UCSD-AML1 (cell line): ENCODE data around the gene DMKN.

Experiments
- DNase-seq: peaks from one replicate; lab custom pipeline; 2025; ENCODE audit not compliant: unreplicated experiment; lab: John Stamatoyannopoulos, UW

DMKN gene

GRCh38 chr19:35549879-35550523 is 36.6 kb upstream of the DMKN start:
- DNase-seq: no peak

- peak; percentile 34 for DNase-seq
Measured at GRCh38 chr19:35549174-35549788, 35.8 kb upstream of the DMKN start.

GRCh38 chr19:35546532-35546931 is 33.1 kb upstream of the DMKN start:
- no peak for DNase-seq

GRCh38 chr19:35545855-35546381 is 32.5 kb upstream of the DMKN start:
- peak; percentile 51 for DNase-seq

GRCh38 chr19:35545001-35545854 is 31.8 kb upstream of the DMKN start, which contains the start of gene TMEM147:
Gene TMEM147, plus strand, starts transcription at chr19:35545626. Its CDS starts 114 bp downstream, at chr19:35545740.
- DNase-seq: peak; percentile 92

GRCh38 chr19:35544110-35544802 is 30.8 kb upstream of the DMKN start:
- DNase-seq: no peak

- no peak for DNase-seq
Measured at GRCh38 chr19:35543280-35544109, 30.0 kb upstream of the DMKN start.

GRCh38 chr19:35542209-35542608 is 28.8 kb upstream of the DMKN start:
- no peak for DNase-seq

- DNase-seq: no peak
Measured at GRCh38 chr19:35540356-35540927, 27.0 kb upstream of the DMKN start.

GRCh38 chr19:35539850-35540249 is 26.4 kb upstream of the DMKN start:
- DNase-seq: no peak

GRCh38 chr19:35539314-35539713 is 25.9 kb upstream of the DMKN start:
- DNase-seq: no peak

- DNase-seq: no peak
Measured at GRCh38 chr19:35534803-35535480, 21.5 kb upstream of the DMKN start.

GRCh38 chr19:35533822-35534392 is 20.5 kb upstream of the DMKN start:
- DNase-seq: peak; percentile 62

- no peak for DNase-seq
Measured at GRCh38 chr19:35533201-35533821, 19.9 kb upstream of the DMKN start, which contains the start of gene GAPDHS. Gene GAPDHS, plus strand, starts transcription at chr19:35533456. Its CDS starts 72 bp downstream, at chr19:35533528.

GRCh38 chr19:35531291-35531690 is 17.8 kb upstream of the DMKN start:
- no peak for DNase-seq

- DNase-seq: no peak
Measured at GRCh38 chr19:35529241-35530218, 16.1 kb upstream of the DMKN start.
